ENCODE data around the gene GSTM2.

Gene GSTM2

GRCh38 chr1:109718495-109718894 is 50.6 kb downstream of the GSTM2 start:
- DNase-seq = no peak

DNA sequence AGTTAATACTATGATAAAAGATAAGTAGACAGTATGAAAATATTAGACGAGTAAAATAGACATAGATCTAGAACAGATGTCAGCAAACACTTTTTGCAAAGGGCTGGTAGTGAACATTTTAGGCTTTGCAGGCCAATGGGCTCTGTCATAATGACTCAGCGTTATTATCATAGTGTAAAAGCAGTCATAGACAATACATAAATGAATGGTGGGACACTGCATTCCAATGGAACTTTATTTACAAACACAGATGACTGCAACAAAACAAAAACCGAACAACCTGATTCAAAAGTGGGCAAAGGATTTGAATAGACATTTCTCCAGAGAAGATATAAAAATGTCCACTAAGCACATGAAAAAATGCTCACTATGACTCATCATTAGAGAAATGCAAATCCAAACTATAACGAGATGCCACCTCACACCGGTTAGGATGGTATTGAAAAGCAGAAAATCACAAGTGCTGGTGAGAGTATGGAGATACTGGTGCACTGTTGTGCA is 51.5 kb downstream of the GSTM2 start:
- no peak for DNase-seq

- DNase-seq = no peak
These were observed 53.2 kb downstream of the GSTM2 start for GRCh38 chr1:109721042-109721441.

- no peak for DNase-seq
These were observed 54.1 kb downstream of the GSTM2 start for GRCh38 chr1:109721971-109722370.

- no peak for DNase-seq
These were observed 55.2 kb downstream of the GSTM2 start for GRCh38 chr1:109722908-109723691.

Data from cerebellar nuclear complex (tissue), 1 donor.